ENCODE measurements around the gene TMEM151B. TPM values are rescaled to one million over a fixed set of nuclear protein-coding genes. Genes with fewer than 3 reads are reported as not detected.

The TMEM151B gene
- total and polyA plus RNA-seq, 2 of the 13 experiments (the other 11 are each of a cell fraction or from before 2014, with no cell fraction given): not detected

DNA sequence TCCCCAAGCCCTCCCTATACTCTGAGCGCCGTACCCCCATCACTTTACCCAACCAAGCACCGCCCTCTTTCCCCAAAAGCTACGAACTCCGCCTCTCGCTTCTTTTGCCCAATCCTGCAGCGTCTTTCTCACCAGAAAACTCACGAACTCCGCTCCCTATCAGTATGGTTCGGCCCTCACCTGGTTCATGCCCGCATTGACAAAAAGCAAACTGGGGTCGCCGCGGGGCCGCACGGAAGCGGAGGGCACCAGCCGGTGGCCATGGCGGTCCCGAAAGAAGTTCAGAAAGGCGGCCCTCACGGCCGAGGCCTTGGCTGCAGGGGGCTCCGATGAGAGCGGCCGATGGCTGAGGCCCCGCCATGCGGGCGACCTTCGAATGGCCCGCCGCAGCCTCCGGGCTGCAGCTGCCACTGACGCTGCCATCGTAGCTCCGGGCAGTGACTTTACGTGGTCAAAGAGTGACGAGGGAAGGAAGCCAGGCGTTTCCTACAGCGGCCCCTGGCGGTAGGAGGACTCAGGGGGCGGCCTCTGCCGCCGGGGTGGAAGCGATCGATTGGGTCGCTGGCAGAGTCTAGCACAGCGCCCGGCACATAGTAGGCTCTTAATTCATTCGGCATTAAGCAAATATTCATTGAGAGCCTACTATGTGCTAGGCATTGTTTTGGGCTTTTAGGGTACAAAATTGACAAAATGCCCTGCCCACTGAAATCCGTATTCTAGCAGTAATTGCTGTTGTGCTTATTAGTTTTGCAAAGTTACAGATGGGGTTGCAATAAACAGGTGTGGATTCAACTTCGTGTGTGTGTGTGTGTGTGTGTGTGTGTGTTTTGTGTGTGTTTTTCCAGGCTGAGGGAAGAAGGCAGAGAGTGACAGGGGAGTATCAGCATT, 42.9 kb downstream of the TMEM151B start, which contains the start of gene AARS2 (continued):
- TF ChIP-seq, protein P1, sequence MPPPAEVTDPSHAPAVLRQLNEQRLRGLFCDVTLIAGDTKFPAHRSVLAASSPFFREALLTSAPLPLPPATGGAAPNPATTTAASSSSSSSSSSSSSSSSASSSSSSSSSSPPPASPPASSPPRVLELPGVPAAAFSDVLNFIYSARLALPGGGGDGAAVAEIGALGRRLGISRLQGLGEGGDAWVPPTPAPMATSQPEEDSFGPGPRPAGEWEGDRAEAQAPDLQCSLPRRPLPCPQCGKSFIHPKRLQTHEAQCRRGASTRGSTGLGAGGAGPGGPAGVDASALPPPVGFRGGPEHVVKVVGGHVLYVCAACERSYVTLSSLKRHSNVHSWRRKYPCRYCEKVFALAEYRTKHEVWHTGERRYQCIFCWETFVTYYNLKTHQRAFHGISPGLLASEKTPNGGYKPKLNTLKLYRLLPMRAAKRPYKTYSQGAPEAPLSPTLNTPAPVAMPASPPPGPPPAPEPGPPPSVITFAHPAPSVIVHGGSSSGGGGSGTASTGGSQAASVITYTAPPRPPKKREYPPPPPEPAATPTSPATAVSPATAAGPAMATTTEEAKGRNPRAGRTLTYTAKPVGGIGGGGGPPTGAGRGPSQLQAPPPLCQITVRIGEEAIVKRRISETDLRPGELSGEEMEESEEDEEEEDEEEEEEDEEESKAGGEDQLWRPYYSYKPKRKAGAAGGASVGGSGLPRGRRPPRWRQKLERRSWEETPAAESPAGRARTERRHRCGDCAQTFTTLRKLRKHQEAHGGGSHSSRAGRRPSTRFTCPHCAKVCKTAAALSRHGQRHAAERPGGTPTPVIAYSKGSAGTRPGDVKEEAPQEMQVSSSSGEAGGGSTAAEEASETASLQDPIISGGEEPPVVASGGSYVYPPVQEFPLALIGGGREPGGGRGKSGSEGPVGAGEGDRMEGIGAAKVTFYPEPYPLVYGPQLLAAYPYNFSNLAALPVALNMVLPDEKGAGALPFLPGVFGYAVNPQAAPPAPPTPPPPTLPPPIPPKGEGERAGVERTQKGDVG (CRISPR knock-in tag; IDR thresholded peaks at IDR 0.05; ENCODE audit: borderline replicate concordance): peak; percentile 95; the same call in 1 of the 2 replicates
- TF ChIP-seq, protein P2, sequence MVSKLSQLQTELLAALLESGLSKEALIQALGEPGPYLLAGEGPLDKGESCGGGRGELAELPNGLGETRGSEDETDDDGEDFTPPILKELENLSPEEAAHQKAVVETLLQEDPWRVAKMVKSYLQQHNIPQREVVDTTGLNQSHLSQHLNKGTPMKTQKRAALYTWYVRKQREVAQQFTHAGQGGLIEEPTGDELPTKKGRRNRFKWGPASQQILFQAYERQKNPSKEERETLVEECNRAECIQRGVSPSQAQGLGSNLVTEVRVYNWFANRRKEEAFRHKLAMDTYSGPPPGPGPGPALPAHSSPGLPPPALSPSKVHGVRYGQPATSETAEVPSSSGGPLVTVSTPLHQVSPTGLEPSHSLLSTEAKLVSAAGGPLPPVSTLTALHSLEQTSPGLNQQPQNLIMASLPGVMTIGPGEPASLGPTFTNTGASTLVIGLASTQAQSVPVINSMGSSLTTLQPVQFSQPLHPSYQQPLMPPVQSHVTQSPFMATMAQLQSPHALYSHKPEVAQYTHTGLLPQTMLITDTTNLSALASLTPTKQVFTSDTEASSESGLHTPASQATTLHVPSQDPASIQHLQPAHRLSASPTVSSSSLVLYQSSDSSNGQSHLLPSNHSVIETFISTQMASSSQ (IDR thresholded peaks at IDR 0.05; ENCODE audit: low read depth): no peak
- TF ChIP-seq, protein P2 (CRISPR knock-in tag; IDR thresholded peaks at IDR 0.05; ENCODE audit: borderline replicate concordance): peak; percentile 88
- peak; percentile 89 for TF ChIP-seq ESRRA (CRISPR knock-in tag; IDR thresholded peaks at IDR 0.05; ENCODE audit: low read depth)
- TF ChIP-seq ZNF451 (CRISPR knock-in tag; IDR thresholded peaks at IDR 0.05): peak; percentile 90; the same call in 1 of the 2 replicates
- peak; percentile 50; the same call in 1 of the 2 replicates for TF ChIP-seq NFIC (IDR thresholded peaks at IDR 0.05; ENCODE audit: low read length)
- TF ChIP-seq, protein P3, sequence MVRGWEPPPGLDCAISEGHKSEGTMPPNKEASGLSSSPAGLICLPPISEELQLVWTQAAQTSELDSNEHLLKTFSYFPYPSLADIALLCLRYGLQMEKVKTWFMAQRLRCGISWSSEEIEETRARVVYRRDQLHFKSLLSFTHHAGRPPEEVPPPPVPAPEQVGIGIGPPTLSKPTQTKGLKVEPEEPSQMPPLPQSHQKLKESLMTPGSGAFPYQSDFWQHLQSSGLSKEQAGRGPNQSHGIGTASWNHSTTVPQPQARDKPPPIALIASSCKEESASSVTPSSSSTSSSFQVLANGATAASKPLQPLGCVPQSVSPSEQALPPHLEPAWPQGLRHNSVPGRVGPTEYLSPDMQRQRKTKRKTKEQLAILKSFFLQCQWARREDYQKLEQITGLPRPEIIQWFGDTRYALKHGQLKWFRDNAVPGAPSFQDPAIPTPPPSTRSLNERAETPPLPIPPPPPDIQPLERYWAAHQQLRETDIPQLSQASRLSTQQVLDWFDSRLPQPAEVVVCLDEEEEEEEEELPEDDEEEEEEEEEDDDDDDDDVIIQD (CRISPR knock-in tag; IDR thresholded peaks at IDR 0.05; ENCODE audit: low read depth): peak; percentile 99
- TF ChIP-seq, protein P4, sequence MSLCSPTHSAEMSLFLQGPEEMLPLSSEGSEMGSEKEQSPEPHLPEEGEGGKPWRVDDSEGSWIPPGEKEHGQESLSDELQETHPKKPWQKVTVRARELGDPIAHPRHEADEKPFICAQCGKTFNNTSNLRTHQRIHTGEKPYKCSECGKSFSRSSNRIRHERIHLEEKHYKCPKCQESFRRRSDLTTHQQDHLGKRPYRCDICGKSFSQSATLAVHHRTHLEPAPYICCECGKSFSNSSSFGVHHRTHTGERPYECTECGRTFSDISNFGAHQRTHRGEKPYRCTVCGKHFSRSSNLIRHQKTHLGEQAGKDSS (CRISPR knock-in tag; IDR thresholded peaks at IDR 0.05; ENCODE audit: borderline replicate concordance, low read depth): peak; percentile 95
- TF ChIP-seq RNF2 (conservative IDR thresholded peaks at IDR 0.05; ENCODE audit: low read depth): peak; percentile 81
- no peak for TF ChIP-seq EZH2 (conservative IDR thresholded peaks at IDR 0.05; ENCODE audit: low read depth, low read length)
- TF ChIP-seq, protein P5, sequence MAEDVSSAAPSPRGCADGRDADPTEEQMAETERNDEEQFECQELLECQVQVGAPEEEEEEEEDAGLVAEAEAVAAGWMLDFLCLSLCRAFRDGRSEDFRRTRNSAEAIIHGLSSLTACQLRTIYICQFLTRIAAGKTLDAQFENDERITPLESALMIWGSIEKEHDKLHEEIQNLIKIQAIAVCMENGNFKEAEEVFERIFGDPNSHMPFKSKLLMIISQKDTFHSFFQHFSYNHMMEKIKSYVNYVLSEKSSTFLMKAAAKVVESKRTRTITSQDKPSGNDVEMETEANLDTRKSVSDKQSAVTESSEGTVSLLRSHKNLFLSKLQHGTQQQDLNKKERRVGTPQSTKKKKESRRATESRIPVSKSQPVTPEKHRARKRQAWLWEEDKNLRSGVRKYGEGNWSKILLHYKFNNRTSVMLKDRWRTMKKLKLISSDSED (CRISPR knock-in tag; IDR thresholded peaks at IDR 0.05): no peak
- peak; percentile 70; the same call in 1 of the 2 replicates for TF ChIP-seq NFKBIZ (CRISPR knock-in tag; IDR thresholded peaks at IDR 0.05)
- no peak for TF ChIP-seq ZNF484 (CRISPR knock-in tag; IDR thresholded peaks at IDR 0.05; ENCODE audit: borderline replicate concordance, low read depth)
- TF ChIP-seq, protein P6, sequence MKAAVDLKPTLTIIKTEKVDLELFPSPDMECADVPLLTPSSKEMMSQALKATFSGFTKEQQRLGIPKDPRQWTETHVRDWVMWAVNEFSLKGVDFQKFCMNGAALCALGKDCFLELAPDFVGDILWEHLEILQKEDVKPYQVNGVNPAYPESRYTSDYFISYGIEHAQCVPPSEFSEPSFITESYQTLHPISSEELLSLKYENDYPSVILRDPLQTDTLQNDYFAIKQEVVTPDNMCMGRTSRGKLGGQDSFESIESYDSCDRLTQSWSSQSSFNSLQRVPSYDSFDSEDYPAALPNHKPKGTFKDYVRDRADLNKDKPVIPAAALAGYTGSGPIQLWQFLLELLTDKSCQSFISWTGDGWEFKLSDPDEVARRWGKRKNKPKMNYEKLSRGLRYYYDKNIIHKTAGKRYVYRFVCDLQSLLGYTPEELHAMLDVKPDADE (CRISPR knock-in tag; IDR thresholded peaks at IDR 0.05): no peak; the same call in 1 of the 2 replicates
- peak; percentile 88 for TF ChIP-seq ZNF12 (CRISPR knock-in tag; IDR thresholded peaks at IDR 0.05)

Measured in HepG2 (cell line).